Ectodermal cell (in vitro differentiated cells): Measurements from ENCODE around the gene STAC. TPM values are rescaled to one million over a fixed set of nuclear protein-coding genes. Genes with fewer than 3 reads are reported as not detected.
A peak's percentile ranks its signal among the peaks of the same experiment; 100 is the strongest.

Source experiments
- H3K27ac ChIP-seq: 2 replicates; pipeline ENCODE4 v1.7.0; 2013; ENCODE audit warnings: mild to moderate bottlenecking, low read depth, low read length; ENCODE audit not compliant: insufficient read depth, poor library complexity, severe bottlenecking
- H3K27me3 ChIP-seq: 2 replicates; pipeline ENCODE4 v1.7.0; 2013; ENCODE audit warnings: mild to moderate bottlenecking, low read length; ENCODE audit not compliant: insufficient read depth, control insufficient read depth, poor library complexity, severe bottlenecking
- H3K36me3 ChIP-seq: one replicate; pipeline ENCODE4 v1.7.0; 2013; ENCODE audit warnings: low read length; ENCODE audit not compliant: control insufficient read depth, insufficient read depth
- H3K4me1 ChIP-seq: one replicate; pipeline ENCODE4 v1.7.0; 2013; ENCODE audit warnings: low read length; ENCODE audit not compliant: control insufficient read depth, insufficient read depth
- H3K4me3 ChIP-seq: 2 replicates; pipeline ENCODE4 v1.7.0; 2013; ENCODE audit warnings: low read depth, low read length, control low read depth; ENCODE audit not compliant: insufficient read depth
- H3K9me3 ChIP-seq: 2 replicates; pipeline ENCODE4 v1.7.0; 2013; ENCODE audit warnings: mild to moderate bottlenecking, low read length, moderate library complexity; ENCODE audit not compliant: control insufficient read depth
- WGBS, 2 experiments: methylation state at CpG; one replicate each; pipeline ENCODE4 v1.1.7; 2013; ENCODE audit warnings: missing lambda C conversion rate in 2 of 2; 5-methylcytosine and 5-hydroxymethylcytosine counted together
- polyA plus RNA-seq, 4 experiments: library from polyadenylated mRNA; stranded (reverse); fragments of 50-300 nt; gene quantifications; one replicate each; pipeline ENCODE4 v1.2.3, GENCODE V29; 2013

Gene STAC
- polyA plus RNA-seq (2013, experiment 1 of 4) = 9.6 TPM
- 8.1 TPM for polyA plus RNA-seq (2013, experiment 2 of 4)
- 8.5 TPM for polyA plus RNA-seq (2013, experiment 3 of 4)
- 8.3 TPM for polyA plus RNA-seq (2013, experiment 4 of 4)

DNA sequence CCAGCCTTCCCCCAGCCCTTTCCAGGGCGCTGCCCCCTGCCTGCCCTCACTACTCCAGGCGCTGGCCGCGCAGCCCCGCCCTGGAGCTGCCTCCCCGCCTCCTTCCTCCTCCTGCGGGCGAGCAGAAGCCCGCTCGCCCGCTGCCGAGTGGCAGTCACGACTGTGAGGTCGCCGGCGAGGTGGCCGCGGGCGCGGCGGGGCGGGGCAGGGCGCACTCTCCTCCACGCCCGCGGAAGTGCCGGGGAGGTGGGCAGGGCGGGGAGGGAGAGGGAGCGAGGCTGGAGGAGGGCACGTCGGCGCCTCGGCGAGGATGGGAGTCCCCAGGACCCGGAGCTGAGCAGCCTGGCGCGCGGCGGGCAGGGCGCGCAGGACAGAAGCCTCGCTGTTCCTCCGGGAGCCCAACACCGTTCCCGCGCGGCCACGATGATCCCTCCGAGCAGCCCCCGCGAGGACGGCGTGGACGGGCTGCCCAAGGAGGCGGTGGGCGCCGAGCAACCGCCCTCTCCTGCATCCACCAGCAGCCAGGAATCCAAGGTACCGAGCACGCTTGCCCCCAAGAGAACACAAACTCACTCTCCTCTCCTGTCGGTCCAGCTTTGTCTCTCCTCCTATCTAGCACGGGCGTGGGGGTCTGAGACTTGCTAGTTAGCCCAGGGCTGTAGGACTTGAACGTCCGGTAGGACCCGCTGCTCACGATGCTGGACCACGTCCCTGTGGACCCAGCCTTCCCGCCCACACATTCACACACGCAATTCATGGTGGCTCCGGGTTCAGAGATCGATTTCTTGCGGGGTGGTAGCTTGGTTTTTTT is at the start of gene STAC:
Gene STAC, plus strand, starts transcription at position 284 of the 811 bp plus-strand sequence. Its CDS starts 140 bp downstream, at position 424.
- WGBS, 2 experiments = 0 to 1% methylated on average over 73 of the region's 73 CpGs
- Histone ChIP-seq H3K4me3 (peak within 1 kb of the TSS; percentile 58), H3K27ac (no peak within 1 kb of the TSS), H3K4me1 (no peaks in the 10 kb centered on the region), H3K27me3 (peaks cover 32% of the 10 kb centered on the region), H3K36me3 (no peaks in the 10 kb centered on the region), H3K9me3 (no peaks in the 10 kb centered on the region)

DNA sequence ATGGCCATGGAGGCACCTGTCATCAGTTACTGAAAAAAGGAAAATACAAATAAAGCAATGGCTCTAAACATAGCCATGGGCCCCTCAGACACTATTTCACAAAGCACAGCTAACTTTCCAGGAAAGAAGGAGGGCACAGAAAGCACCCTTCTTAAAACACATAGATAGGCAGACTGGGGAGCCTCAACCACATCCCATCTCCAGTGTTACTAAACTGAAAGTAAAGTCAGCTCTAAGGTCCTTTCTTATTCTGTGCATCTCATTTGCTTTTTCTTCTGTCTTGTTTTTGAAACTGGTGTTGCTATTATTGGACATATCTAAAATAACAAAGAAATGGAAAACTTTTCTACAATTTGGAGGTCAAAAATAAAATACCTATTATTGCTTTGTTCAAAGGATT is 48.2 kb upstream of the STAC start:
- Histone ChIP-seq H3K27ac (no peak overlapping the region), H3K36me3 (no peaks in the 10 kb centered on the region), H3K4me1 (no peaks in the 10 kb centered on the region), H3K27me3 (no peaks in the 10 kb centered on the region), H3K9me3 (no peaks in the 10 kb centered on the region), H3K4me3 (no peak overlapping the region)

GRCh38 chr3:36362216-36362615 is 18.1 kb upstream of the STAC start:
- WGBS, 2 experiments = 85 to 86% methylated on average over 4 of the region's 4 CpGs
- Histone ChIP-seq H3K4me3 (no peak overlapping the region), H3K36me3 (no peaks in the 10 kb centered on the region), H3K27me3 (no peaks in the 10 kb centered on the region), H3K4me1 (no peaks in the 10 kb centered on the region), H3K27ac (no peak overlapping the region), H3K9me3 (no peaks in the 10 kb centered on the region)

DNA sequence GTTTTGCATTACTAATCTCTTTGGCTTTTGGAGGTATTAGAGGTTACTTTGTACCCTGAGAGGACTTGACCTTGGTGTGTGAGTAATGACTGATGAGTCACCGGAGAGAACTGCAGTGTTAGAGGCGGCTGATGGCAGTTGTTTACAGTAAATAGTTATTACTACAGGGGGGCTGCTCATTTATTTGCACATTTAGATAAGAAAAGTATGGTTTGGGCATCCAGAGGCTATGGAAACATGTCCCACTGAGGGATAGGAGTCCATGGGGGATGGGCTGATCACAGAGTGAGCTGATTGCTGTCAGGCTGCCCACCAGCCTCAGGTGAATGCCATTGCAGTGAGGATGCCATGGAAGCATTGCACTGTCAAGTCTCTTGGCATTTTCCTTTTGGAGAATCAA is 17.3 kb upstream of the STAC start:
- 67 to 68% methylated on average over 2 of the region's 2 CpGs for WGBS, 2 experiments
- Histone ChIP-seq H3K36me3 (no peaks in the 10 kb centered on the region), H3K9me3 (no peaks in the 10 kb centered on the region), H3K27ac (no peak overlapping the region), H3K27me3 (no peaks in the 10 kb centered on the region), H3K4me1 (no peaks in the 10 kb centered on the region), H3K4me3 (no peak overlapping the region)

- H3K27me3 ChIP-seq = no peaks in the 10 kb centered on the region
- H3K4me3 ChIP-seq = no peak overlapping the region
- no peaks in the 10 kb centered on the region for H3K9me3 ChIP-seq
- no peaks in the 10 kb centered on the region for H3K36me3 ChIP-seq
- H3K4me1 ChIP-seq = no peaks in the 10 kb centered on the region
- H3K27ac ChIP-seq = no peak overlapping the region
- 91% methylated on average over 4 of the region's 4 CpGs for WGBS, 2 experiments
Measured at GRCh38 chr3:36364260-36364659, 16.0 kb upstream of the STAC start.

DNA sequence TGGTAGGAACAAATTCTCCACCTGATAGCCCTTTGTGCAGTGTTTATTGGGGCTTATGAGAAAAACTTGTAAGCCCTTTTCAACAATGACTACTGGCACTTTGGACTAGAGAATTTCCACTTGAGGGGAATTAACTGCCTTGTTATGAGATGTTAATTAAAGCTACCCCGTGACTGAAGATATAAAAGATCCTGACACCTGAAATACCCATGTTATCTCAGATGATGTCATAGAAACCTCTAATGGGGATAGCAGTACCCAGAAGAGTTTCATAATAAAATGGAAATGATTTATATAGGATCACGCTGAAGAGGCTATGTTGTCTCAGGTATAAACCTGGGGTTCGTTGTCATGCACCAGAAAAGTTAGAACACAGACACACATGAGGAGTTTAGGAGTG is 14.5 kb upstream of the STAC start:
- Histone ChIP-seq H3K27me3 (no peaks in the 10 kb centered on the region), H3K27ac (no peak overlapping the region), H3K36me3 (no peaks in the 10 kb centered on the region), H3K9me3 (no peaks in the 10 kb centered on the region), H3K4me1 (no peaks in the 10 kb centered on the region), H3K4me3 (no peak overlapping the region)
- 92 to 96% methylated on average over 2 to 3 of the region's 3 CpGs for WGBS, 2 experiments

GRCh38 chr3:36366308-36366707 is 14.0 kb upstream of the STAC start:
- Histone ChIP-seq H3K27ac (no peak overlapping the region), H3K9me3 (no peaks in the 10 kb centered on the region), H3K36me3 (no peaks in the 10 kb centered on the region), H3K4me3 (no peak overlapping the region), H3K27me3 (no peaks in the 10 kb centered on the region), H3K4me1 (no peaks in the 10 kb centered on the region)
- 93 to 96% methylated on average over 4 of the region's 4 CpGs for WGBS, 2 experiments

DNA sequence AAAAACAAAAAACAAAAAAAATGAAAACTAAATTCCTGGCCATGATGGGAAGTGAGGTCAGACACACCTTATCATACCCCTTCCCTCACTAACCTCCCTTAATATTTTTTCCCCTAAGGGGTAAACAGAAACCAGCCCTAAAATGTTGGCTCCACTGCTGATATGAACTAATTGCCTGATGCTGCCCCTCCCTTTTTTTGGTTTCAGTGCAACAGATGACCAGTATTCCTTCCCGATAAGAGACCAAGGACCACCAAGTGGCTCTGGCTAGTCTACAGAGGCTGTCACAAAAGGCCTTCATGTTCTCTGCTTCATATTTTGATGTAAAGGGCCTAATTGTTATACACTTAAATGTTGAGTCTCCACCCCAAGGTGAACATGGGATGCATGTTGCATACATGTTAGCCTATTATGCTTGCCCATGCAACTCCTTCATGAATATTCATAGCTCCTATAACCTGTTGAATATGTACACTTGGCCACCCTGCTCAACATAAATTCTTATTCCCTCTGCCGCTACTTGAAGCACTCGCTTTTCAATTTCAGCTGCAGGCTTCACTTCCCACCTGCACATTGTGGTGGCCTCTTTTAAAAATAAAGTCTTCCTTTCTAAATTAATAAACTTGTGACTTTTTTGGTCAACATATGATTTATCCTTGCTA is 12.3 kb upstream of the STAC start:
- no peaks in the 10 kb centered on the region for H3K4me1 ChIP-seq
- H3K27ac ChIP-seq = no peak overlapping the region
- no peak overlapping the region for H3K4me3 ChIP-seq
- 89 to 92% methylated on average over 3 of the region's 3 CpGs for WGBS, 2 experiments
- no peaks in the 10 kb centered on the region for H3K27me3 ChIP-seq
- H3K9me3 ChIP-seq = no peaks in the 10 kb centered on the region
- no peaks in the 10 kb centered on the region for H3K36me3 ChIP-seq

DNA sequence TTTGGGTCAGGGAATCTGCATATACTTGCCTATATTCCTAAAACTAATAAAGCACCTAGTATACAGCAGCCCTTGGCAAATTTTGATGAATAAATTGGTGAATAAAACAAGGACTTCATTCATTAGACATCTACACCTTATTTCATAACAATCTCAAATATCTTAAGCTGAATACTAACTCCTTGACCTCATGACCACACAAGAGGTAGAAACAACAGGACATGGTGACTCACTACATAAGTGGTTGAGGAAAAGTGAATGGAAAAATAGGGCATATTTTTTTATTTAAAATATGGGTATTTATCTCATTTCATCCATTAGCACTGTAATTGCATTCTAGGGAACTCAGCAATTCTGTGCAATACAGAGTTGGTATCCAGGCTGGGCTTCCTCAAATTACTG is 7.8 kb upstream of the STAC start:
- Histone ChIP-seq H3K9me3 (no peaks in the 10 kb centered on the region), H3K36me3 (no peaks in the 10 kb centered on the region), H3K4me1 (no peaks in the 10 kb centered on the region), H3K27me3 (no peaks in the 10 kb centered on the region), H3K4me3 (no peak overlapping the region), H3K27ac (no peak overlapping the region)

DNA sequence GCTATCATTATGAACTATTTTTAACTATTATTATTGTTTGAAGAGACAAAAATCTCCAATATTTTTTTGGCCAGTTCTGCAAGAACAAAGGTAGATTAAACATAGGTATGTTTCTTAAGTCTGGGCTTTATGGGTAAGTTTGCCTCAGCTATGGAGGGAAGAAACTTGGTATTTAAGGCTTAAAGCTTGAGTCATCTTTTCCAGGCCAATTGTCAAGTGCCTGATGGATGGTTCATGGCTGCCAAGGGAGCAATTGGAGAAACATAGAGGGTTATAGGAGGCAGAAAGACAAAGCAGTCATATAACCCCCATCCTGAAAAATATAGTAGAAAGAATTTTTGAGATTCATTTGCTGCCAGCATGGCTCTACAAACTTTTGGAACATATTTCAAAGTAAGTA is 7.2 kb upstream of the STAC start:
- Histone ChIP-seq H3K27me3 (peaks cover 3% of the 10 kb centered on the region), H3K4me3 (no peak overlapping the region), H3K9me3 (no peaks in the 10 kb centered on the region), H3K27ac (no peak overlapping the region), H3K4me1 (no peaks in the 10 kb centered on the region), H3K36me3 (no peaks in the 10 kb centered on the region)
